Myocyte (in vitro differentiated cells): ENCODE measurements around the gene KCNE4. TPM values are rescaled to one million over a fixed set of nuclear protein-coding genes. Genes with fewer than 3 reads are reported as not detected.

Experiments used
- total RNA-seq: library from RNA; depleted of rRNA; stranded (reverse); fragments of >200 nt; gene quantifications from 2 replicates; pipeline ENCODE4 v1.2.3, GENCODE V29; 2014

Gene KCNE4
- total RNA-seq, 1 donor from 2014 or later = 27.9 TPM

Other genes starting within 250 kb of the KCNE4 start
- gene ACSL3, start 191.2 kb upstream of the KCNE4 start, total RNA-seq = 373 and 499 TPM in 2 replicates